ENCODE data around the gene DENR.
"Not testable (repeated sequence)": the region's sequence is repeated elsewhere in the genome, so short reads cannot be mapped to it uniquely, and the experiment has no call there.

Gene DENR

DNA sequence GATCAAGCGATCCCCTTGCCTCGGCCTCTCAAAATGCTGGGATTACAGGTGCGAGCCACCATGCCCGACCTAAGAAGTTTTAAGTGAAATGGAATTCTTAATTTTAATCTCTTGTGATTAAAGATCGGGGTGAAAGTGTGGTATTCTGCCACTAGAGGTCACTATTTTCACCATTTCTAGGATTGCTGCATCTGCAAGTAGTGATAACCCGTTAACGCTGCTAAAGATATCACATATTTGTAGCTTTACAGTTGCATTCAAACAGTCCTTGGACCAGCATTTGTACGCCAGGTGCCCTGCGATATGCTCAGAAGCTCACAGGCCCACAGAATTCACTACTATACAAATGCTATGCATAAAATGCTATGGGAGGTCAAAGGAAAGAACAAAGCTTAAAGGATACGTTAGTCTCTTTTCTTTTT is 41.1 kb downstream of the DENR start:
- no peak overlapping the region for H3K4me3 ChIP-seq (ENCODE audit: low read depth, low read length)
- TF ChIP-seq, protein P1, sequence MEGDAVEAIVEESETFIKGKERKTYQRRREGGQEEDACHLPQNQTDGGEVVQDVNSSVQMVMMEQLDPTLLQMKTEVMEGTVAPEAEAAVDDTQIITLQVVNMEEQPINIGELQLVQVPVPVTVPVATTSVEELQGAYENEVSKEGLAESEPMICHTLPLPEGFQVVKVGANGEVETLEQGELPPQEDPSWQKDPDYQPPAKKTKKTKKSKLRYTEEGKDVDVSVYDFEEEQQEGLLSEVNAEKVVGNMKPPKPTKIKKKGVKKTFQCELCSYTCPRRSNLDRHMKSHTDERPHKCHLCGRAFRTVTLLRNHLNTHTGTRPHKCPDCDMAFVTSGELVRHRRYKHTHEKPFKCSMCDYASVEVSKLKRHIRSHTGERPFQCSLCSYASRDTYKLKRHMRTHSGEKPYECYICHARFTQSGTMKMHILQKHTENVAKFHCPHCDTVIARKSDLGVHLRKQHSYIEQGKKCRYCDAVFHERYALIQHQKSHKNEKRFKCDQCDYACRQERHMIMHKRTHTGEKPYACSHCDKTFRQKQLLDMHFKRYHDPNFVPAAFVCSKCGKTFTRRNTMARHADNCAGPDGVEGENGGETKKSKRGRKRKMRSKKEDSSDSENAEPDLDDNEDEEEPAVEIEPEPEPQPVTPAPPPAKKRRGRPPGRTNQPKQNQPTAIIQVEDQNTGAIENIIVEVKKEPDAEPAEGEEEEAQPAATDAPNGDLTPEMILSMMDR (IDR thresholded peaks at IDR 0.05; ENCODE audit: insufficient read depth, low read depth, low read length, missing control alignments): peak; percentile 60
- peak; percentile 70 for DNase-seq (ENCODE audit: low read depth)

DNA sequence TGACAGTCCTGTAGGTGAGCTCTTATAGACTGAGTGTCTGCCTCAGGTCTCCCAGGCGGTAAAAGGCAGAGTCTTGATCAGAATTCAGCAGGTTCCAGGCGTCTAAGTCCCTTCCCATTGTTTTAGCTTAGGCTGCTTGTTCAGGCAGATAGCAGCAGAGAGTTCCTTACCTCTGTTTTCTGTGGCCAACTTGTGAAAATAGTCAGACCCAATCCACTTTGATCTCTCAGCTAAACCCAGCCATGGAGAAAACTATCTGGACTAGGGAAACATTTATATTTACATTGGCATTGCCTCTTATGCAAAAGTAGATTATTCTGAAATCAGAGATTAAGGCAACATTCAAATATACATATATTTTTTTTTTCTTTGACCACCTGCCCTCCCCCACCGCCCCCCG is 43.2 kb downstream of the DENR start:
- no peak overlapping the region for H3K4me3 ChIP-seq (ENCODE audit: low read depth, low read length)
- TF ChIP-seq, protein P1 (IDR thresholded peaks at IDR 0.05; ENCODE audit: insufficient read depth, low read depth, low read length, missing control alignments): no peak

DNA sequence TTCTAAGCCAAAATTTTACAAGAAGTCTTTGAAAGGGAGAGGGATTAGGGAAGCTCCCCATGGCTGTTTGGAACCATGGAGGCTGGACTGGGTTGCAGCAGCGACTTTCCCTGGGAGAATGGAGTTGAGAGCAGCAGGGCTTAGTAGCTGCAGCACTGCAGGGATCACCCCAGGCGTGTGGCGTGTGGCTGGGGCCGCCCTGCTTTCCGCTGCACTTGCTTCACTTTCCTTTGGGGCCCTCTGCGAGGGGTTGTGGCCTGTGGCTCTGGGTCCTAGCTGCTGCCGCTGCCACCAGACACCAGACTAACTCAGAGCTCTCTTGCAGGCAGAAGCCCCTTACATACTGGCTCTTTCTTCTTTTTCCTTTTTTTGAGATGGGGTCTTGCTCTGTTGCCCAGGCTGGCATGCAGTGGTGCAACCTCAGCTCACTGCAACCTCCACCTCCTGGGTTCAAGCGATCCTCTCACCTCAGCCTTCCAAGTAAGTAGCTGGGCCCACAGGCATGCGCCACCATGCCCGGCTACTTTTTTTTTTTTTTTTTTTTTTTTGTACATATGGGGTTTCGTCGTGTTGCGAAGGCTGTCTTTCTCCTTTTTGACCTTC is 47.1 kb downstream of the DENR start:
- TF ChIP-seq, protein P1 (IDR thresholded peaks at IDR 0.05; ENCODE audit: insufficient read depth, low read depth, low read length, missing control alignments): no peak
- DNase-seq (ENCODE audit: low read depth): no peak
- no peak overlapping the region for H3K4me3 ChIP-seq (ENCODE audit: low read depth, low read length)

More for the DNA sequence above, 43.2 kb downstream of the DENR start:
- DNase-seq (ENCODE audit: low read depth): no peak

DNA sequence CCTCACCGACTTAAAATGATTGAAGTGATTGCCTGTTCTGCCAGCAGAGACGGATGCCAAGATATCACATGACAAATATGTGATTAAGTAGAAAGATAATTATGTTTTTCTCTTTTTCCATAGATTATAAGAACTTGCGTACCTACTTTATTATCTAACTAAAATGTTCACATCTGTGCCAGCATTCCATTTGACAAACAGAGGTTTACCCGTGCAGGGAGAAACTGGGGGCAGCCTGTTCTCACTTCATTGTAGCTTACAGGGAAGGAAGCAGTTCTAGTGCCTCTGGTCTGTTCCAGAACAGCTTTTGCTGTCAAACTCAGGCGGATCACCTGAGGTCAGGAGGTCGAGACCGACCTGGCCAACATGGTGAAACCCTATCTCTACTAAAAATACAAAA is 51.3 kb downstream of the DENR start:
- TF ChIP-seq, protein P1 (IDR thresholded peaks at IDR 0.05; ENCODE audit: insufficient read depth, low read depth, low read length, missing control alignments): no peak
- DNase-seq (ENCODE audit: low read depth): no peak
- no peak overlapping the region for H3K4me3 ChIP-seq (ENCODE audit: low read depth, low read length)

DNA sequence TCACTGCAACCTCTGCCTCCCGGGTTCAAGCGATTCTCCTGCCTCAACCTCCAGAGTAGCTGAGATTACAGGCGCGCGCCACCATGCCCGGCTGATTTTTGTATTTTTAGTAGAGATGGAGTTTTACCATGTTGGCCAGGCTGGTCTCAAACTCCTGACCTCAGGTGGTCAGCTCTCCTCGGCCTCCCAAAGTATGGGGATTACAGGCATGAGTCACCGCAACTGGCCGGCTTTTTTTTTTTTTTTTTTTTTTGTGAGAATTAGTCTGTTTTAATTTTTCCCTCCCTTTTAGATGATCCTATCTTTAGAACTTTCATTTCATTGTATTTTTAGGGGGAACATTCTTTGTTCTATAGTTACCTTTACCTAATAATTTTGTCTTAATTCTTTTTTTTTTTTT is 52.3 kb downstream of the DENR start:
- not testable (repeated sequence) for H3K4me3 ChIP-seq (ENCODE audit: low read depth, low read length)

DNA sequence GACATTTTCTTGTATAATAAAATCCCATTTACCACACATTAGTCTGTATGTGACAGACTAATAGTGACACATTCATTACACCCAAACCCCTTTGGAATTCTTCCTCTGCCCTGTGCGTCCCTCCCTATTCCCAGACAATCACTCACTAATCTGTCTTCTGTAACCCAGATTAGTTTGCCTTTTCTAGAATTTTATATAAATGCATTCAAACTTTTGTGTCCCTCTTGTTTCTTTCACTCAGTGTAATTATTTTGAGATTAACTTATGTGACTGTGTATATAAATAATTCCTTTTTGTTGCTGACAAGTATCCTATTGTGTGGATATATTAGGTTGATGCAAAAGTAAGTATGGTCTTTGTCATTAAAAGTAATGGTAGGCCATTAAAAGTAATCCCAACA is 55.0 kb downstream of the DENR start:
- TF ChIP-seq, protein P1 (IDR thresholded peaks at IDR 0.05; ENCODE audit: insufficient read depth, low read depth, low read length, missing control alignments): no peak
- DNase-seq (ENCODE audit: low read depth): no peak
- no peak overlapping the region for H3K4me3 ChIP-seq (ENCODE audit: low read depth, low read length)

More for the DNA sequence above, 52.3 kb downstream of the DENR start:
- DNase-seq (ENCODE audit: low read depth): not testable (repeated sequence)

DNA sequence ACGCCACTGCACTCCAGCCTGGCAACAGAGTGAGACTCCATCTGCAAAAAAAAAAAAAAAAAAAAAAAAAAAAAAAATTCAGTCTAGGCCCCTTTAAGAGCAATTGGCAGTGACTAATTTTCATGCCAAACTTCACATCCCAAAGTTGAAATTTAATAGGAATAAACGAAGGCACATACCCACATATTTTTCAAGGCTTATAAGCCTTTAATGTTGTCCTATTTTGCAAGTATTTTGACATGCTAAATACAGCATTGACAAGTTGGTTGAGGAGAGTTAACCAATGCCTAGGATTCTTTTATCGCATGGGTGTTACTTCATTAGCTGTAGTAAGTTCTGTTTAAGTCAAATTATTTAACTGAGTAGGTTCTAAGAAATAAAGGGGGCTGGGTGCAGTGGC is 59.2 kb downstream of the DENR start:
- no peak for DNase-seq (ENCODE audit: low read depth)
- H3K4me3 ChIP-seq (ENCODE audit: low read depth, low read length): no peak overlapping the region
- TF ChIP-seq, protein P1 (IDR thresholded peaks at IDR 0.05; ENCODE audit: insufficient read depth, low read depth, low read length, missing control alignments): no peak

All from GM12865 (cell line).